Ascending aorta (tissue), 2 donors: ENCODE measurements around the gene MAD2L1BP. TPM values are rescaled to one million over a fixed set of nuclear protein-coding genes. Genes with fewer than 3 reads are reported as not detected.

ENCODE experiments used
- DNase-seq, 2 donors: peaks; one replicate each; pipeline ENCODE4 v3.0.0-alpha.2; 2019; ENCODE audit warnings: low spot score in 2 of 2
- H3K27ac ChIP-seq, 2 donors: fragments of 200-600 bp; sonication (generic); one replicate each; pipeline ENCODE4 v1.5.1; 2016 to 2017; ENCODE audit warnings: mild to moderate bottlenecking in 1 of 2
- H3K27me3 ChIP-seq: fragments of 200-600 bp; sonication (generic); one replicate; pipeline ENCODE4 v1.5.1; 2017
- H3K36me3 ChIP-seq, 2 donors: fragments of 200-600 bp; sonication (generic); one replicate each; pipeline ENCODE4 v1.5.1; 2016
- H3K4me1 ChIP-seq, 2 donors: fragments of 200-600 bp; sonication (generic); one replicate each; pipeline ENCODE4 v1.5.1; 2016 to 2017; ENCODE audit warnings: mild to moderate bottlenecking in 1 of 2
- H3K4me3 ChIP-seq, 2 donors: fragments of 200-600 bp; sonication (generic); one replicate each; pipeline ENCODE4 v1.5.1; 2016 to 2017; ENCODE audit warnings: mild to moderate bottlenecking in 1 of 2
- H3K9me3 ChIP-seq, 2 donors: fragments of 200-600 bp; sonication (generic); one replicate each; pipeline ENCODE4 v1.5.1; 2016
- CTCF ChIP-seq, 3 experiments: fragments of 200-600 bp in 2 of 3; fragments of 450-650 bp in 1 of 3; sonication (generic) in 2 of 3; IDR thresholded peaks; one replicate each; pipeline ENCODE4 v1.5.1; 2016 to 2019; ENCODE audit warnings: antibody characterized with exemption in 3 of 3, mild to moderate bottlenecking in 1 of 3, moderate library complexity in 1 of 3
- intact Hi-C: fragments of 100-400 bp; cut with DNase I; formaldehyde crosslinking; loops from one replicate; pipeline ENCODE4 v1.15.1; 2023
- total RNA-seq: library from RNA; depleted of rRNA; stranded (reverse); fragments of >200 nt; gene quantifications from one replicate; pipeline ENCODE4 v1.1.0, GENCODE V29; 2016

Gene MAD2L1BP
- total RNA-seq, 1 donor from 2014 or later, result 15.0 TPM

GRCh38 chr6:43674291-43674690 lies 38.7 kb downstream of the MAD2L1BP start:
- DNase-seq, result no peak
- Histone ChIP-seq H3K9me3 (no peaks in the 10 kb centered on the region), H3K4me3 (no peak overlapping the region), H3K27me3 (no peaks in the 10 kb centered on the region), H3K4me1 (peaks cover 10 to 12% of the 10 kb centered on the region in 2 donors), H3K27ac (no peak overlapping the region), H3K36me3 (peaks cover 57 to 85% of the 10 kb centered on the region in 2 donors)
- intact Hi-C loops, result no loop called here
- no peak for TF ChIP-seq CTCF (IDR thresholded peaks at IDR 0.05)

GRCh38 chr6:43674921-43675320 lies 39.3 kb downstream of the MAD2L1BP start:
- Histone ChIP-seq H3K4me3 (no peak overlapping the region), H3K27ac (no peak overlapping the region), H3K9me3 (no peaks in the 10 kb centered on the region), H3K36me3 (peaks cover 59 to 90% of the 10 kb centered on the region in 2 donors), H3K27me3 (no peaks in the 10 kb centered on the region), H3K4me1 (peaks cover 5 to 6% of the 10 kb centered on the region in 2 donors)
- DNase-seq, result no peak
- TF ChIP-seq CTCF (IDR thresholded peaks at IDR 0.05), result no peak
- intact Hi-C loops, result no loop called here

GRCh38 chr6:43676962-43677606 lies 41.4 kb downstream of the MAD2L1BP start:
- peaks cover 3 to 4% of the 10 kb centered on the region in 2 donors for H3K4me1 ChIP-seq
- peaks cover 53 to 94% of the 10 kb centered on the region in 2 donors for H3K36me3 ChIP-seq
- no peak for DNase-seq
- no peaks in the 10 kb centered on the region for H3K27me3 ChIP-seq
- no peak overlapping the region for H3K27ac ChIP-seq
- H3K9me3 ChIP-seq, result no peaks in the 10 kb centered on the region
- no peak overlapping the region for H3K4me3 ChIP-seq
- intact Hi-C loops, result no loop called here
- no peak for TF ChIP-seq CTCF (IDR thresholded peaks at IDR 0.05)

GRCh38 chr6:43677759-43678158 lies 42.1 kb downstream of the MAD2L1BP start:
- DNase-seq, result no peak
- TF ChIP-seq CTCF (IDR thresholded peaks at IDR 0.05), result no peak
- Histone ChIP-seq H3K4me3 (no peak overlapping the region), H3K27me3 (no peaks in the 10 kb centered on the region), H3K27ac (no peak overlapping the region), H3K9me3 (no peaks in the 10 kb centered on the region), H3K4me1 (peaks cover 3 to 4% of the 10 kb centered on the region in 2 donors), H3K36me3 (peaks cover 50 to 87% of the 10 kb centered on the region in 2 donors)
- intact Hi-C loops, result no loop called here

GRCh38 chr6:43678341-43678740 lies 42.7 kb downstream of the MAD2L1BP start:
- H3K27me3 ChIP-seq, result no peaks in the 10 kb centered on the region
- H3K27ac ChIP-seq, result no peak overlapping the region
- H3K4me3 ChIP-seq, result no peak overlapping the region
- intact Hi-C loops, result no loop called here
- no peak for TF ChIP-seq CTCF (IDR thresholded peaks at IDR 0.05)
- peaks cover 2% of the 10 kb centered on the region in 2 donors for H3K4me1 ChIP-seq
- no peaks in the 10 kb centered on the region for H3K9me3 ChIP-seq
- no peak for DNase-seq
- H3K36me3 ChIP-seq, result peaks cover 50 to 83% of the 10 kb centered on the region in 2 donors
